Neural cell (in vitro differentiated cells): Measurements from ENCODE around the gene HS3ST5. TPM values are rescaled to one million over a fixed set of nuclear protein-coding genes. Genes with fewer than 3 reads are reported as not detected.

ENCODE experiments used
- H2AFZ ChIP-seq: fragments of 200-600, 300-800 bp; sonication (generic), shearing (Covaris generic); 2 replicates; pipeline ENCODE4 v1.6.0; 2014; ENCODE audit warnings: low read depth, mild to moderate bottlenecking, antibody characterized with exemption, low read length, moderate library complexity
- H3F3A ChIP-seq: fragments of 200-600 bp; shearing (Covaris generic); 2 replicates; pipeline ENCODE4 v1.6.1; 2016; ENCODE audit warnings: mild to moderate bottlenecking, moderate library complexity, mixed read lengths, antibody characterized with exemption, low read length; ENCODE audit not compliant: insufficient read depth, poor library complexity, severe bottlenecking
- H3K27ac ChIP-seq: fragments of 200-600, 300-800 bp; sonication (generic), shearing (Covaris generic); 2 replicates; pipeline ENCODE4 v1.5.1; 2014; ENCODE audit warnings: mild to moderate bottlenecking, low read length, moderate library complexity
- H3K27me3 ChIP-seq: fragments of 300-800, 200-600 bp; sonication (generic), shearing (Covaris generic); 2 replicates; pipeline ENCODE4 v1.6.0; 2014; ENCODE audit warnings: mild to moderate bottlenecking, low read depth, low read length, moderate library complexity; ENCODE audit not compliant: insufficient read depth
- H3K36me3 ChIP-seq: fragments of 300-800, 200-600 bp; sonication (generic), shearing (Covaris generic); 2 replicates; pipeline ENCODE4 v1.5.1; 2014; ENCODE audit warnings: mild to moderate bottlenecking, antibody characterized with exemption, low read length, moderate library complexity; ENCODE audit not compliant: insufficient read depth
- H3K4me2 ChIP-seq: fragments of 300-800, 200-600 bp; sonication (generic), shearing (Covaris generic); 2 replicates; pipeline ENCODE4 v1.6.0; 2014; ENCODE audit warnings: mild to moderate bottlenecking, low read length
- H3K4me3 ChIP-seq: fragments of 300-800, 200-600 bp; sonication (generic), shearing (Covaris generic); 2 replicates; pipeline ENCODE4 v1.5.1; 2014; ENCODE audit warnings: mild to moderate bottlenecking, low read length, moderate library complexity
- H3K79me2 ChIP-seq: fragments of 200-600 bp; shearing (Covaris generic); replicated peaks from 2 replicates; pipeline ENCODE4 v1.6.0; 2014; ENCODE audit warnings: mild to moderate bottlenecking, low read length, moderate library complexity; ENCODE audit not compliant: insufficient read depth
- H3K9ac ChIP-seq: fragments of 300-800, 200-600 bp; sonication (generic), shearing (Covaris generic); 2 replicates; pipeline ENCODE4 v1.6.1; 2016; ENCODE audit warnings: mild to moderate bottlenecking, low read length, mixed read lengths
- H3K9me2 ChIP-seq: fragments of 200-600 bp; shearing (Covaris generic); 2 replicates; pipeline ENCODE4 v1.6.1; 2016; ENCODE audit warnings: mild to moderate bottlenecking, low read length, mixed read lengths; ENCODE audit not compliant: insufficient read depth
- H3K9me3 ChIP-seq: fragments of 200-600, 300-800 bp; sonication (generic), shearing (Covaris generic); 2 replicates; pipeline ENCODE4 v1.6.1; 2016; ENCODE audit warnings: mild to moderate bottlenecking, mixed run types, low read length, moderate library complexity, mixed read lengths
- H4K20me1 ChIP-seq: fragments of 200-600 bp; shearing (Covaris generic); 2 replicates; pipeline ENCODE4 v1.6.1; 2016; ENCODE audit warnings: mild to moderate bottlenecking, mixed run types; ENCODE audit not compliant: insufficient read depth
- EP300 ChIP-seq: fragments of 450-650 bp; conservative IDR thresholded peaks from 2 replicates; pipeline ENCODE4 v1.6.1; 2014; ENCODE audit warnings: antibody characterized with exemption, mild to moderate bottlenecking, moderate library complexity; ENCODE audit not compliant: poor library complexity, severe bottlenecking
- EZH2 ChIP-seq: fragments of 200-600, 300-800 bp; shearing (Covaris generic), sonication (generic); IDR thresholded peaks from 2 replicates; pipeline ENCODE4 v1.6.1; 2014; ENCODE audit warnings: antibody characterized with exemption, low read length, borderline replicate concordance, mild to moderate bottlenecking; ENCODE audit not compliant: insufficient read depth, poor library complexity, severe bottlenecking
- MXI1 ChIP-seq: fragments of 450-650 bp; conservative IDR thresholded peaks from 2 replicates; pipeline ENCODE4 v1.6.1; 2014; ENCODE audit warnings: antibody characterized with exemption, mild to moderate bottlenecking; ENCODE audit not compliant: poor library complexity, severe bottlenecking
- POLR2AphosphoS5 ChIP-seq: IDR thresholded peaks from 2 replicates; pipeline ENCODE4 v1.6.1; 2012
- RAD21 ChIP-seq: fragments of 450-650 bp; conservative IDR thresholded peaks from 2 replicates; pipeline ENCODE4 v1.6.1; 2014; ENCODE audit warnings: antibody characterized with exemption, mild to moderate bottlenecking, moderate library complexity
- SMC3 ChIP-seq: fragments of 450-650 bp; conservative IDR thresholded peaks from 2 replicates; pipeline ENCODE4 v1.6.1; 2014; ENCODE audit warnings: antibody characterized with exemption, mild to moderate bottlenecking, moderate library complexity; ENCODE audit not compliant: poor library complexity
- TAF1 ChIP-seq: IDR thresholded peaks from 2 replicates; pipeline ENCODE4 v1.6.1; 2012; ENCODE audit warnings: low read depth
- polyA plus RNA-seq: library from polyadenylated mRNA; depleted of rRNA; stranded (reverse); fragments of >200 nt; gene quantifications from 2 replicates; pipeline ENCODE4 v1.2.3, GENCODE V29; 2014
- TF ChIP-seq, protein P1 (sequence below): IDR thresholded peaks from 2 replicates; pipeline ENCODE4 v1.6.1; 2012; ENCODE audit warnings: borderline replicate concordance
- TF ChIP-seq, protein P2 (sequence below): fragments of 450-650 bp; IDR thresholded peaks from 2 replicates; pipeline ENCODE4 v1.5.1; 2014; ENCODE audit warnings: antibody characterized with exemption, mild to moderate bottlenecking, moderate library complexity; ENCODE audit not compliant: poor library complexity, severe bottlenecking

Gene HS3ST5
- polyA plus RNA-seq, 1 donor from 2014 or later: not detected

DNA sequence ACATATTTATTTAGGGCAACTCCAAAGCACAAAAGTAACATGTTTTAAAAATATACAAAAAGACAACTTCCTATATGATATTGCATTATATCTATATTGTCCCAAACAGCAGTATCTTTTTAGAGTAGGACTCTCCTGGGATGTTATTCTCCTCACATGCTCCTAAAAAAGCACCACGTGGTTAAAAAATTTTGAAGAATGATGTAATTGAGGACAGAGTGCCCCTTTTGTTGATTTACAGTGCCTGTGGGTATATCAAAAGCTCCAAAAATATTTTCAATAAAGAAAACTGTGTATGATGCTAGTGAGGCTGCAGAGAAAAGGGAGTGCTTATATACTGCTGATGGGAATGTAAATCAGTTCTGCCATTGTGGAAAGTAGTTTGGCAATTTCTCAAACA lies 241.6 kb downstream of the HS3ST5 start:
- H3K4me3 ChIP-seq: no peak overlapping the region
- H3K9ac ChIP-seq: no peak overlapping the region
- no peaks in the 10 kb centered on the region for H3K27me3 ChIP-seq
- no peaks in the 10 kb centered on the region for H3K36me3 ChIP-seq
- no peaks in the 10 kb centered on the region for H4K20me1 ChIP-seq
- TF ChIP-seq, protein P1, sequence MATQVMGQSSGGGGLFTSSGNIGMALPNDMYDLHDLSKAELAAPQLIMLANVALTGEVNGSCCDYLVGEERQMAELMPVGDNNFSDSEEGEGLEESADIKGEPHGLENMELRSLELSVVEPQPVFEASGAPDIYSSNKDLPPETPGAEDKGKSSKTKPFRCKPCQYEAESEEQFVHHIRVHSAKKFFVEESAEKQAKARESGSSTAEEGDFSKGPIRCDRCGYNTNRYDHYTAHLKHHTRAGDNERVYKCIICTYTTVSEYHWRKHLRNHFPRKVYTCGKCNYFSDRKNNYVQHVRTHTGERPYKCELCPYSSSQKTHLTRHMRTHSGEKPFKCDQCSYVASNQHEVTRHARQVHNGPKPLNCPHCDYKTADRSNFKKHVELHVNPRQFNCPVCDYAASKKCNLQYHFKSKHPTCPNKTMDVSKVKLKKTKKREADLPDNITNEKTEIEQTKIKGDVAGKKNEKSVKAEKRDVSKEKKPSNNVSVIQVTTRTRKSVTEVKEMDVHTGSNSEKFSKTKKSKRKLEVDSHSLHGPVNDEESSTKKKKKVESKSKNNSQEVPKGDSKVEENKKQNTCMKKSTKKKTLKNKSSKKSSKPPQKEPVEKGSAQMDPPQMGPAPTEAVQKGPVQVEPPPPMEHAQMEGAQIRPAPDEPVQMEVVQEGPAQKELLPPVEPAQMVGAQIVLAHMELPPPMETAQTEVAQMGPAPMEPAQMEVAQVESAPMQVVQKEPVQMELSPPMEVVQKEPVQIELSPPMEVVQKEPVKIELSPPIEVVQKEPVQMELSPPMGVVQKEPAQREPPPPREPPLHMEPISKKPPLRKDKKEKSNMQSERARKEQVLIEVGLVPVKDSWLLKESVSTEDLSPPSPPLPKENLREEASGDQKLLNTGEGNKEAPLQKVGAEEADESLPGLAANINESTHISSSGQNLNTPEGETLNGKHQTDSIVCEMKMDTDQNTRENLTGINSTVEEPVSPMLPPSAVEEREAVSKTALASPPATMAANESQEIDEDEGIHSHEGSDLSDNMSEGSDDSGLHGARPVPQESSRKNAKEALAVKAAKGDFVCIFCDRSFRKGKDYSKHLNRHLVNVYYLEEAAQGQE: no peak
- TF ChIP-seq SMC3 (no peak), EZH2 (no peak)
- no peaks in the 10 kb centered on the region for H3K9me3 ChIP-seq
- H2AFZ ChIP-seq: no peak overlapping the region
- no peaks in the 10 kb centered on the region for H3K9me2 ChIP-seq
- H3K4me2 ChIP-seq: no peak overlapping the region
- H3K79me2 ChIP-seq: no peaks in the 10 kb centered on the region
- no peak overlapping the region for H3K27ac ChIP-seq
- H3F3A ChIP-seq: no peaks in the 10 kb centered on the region

DNA sequence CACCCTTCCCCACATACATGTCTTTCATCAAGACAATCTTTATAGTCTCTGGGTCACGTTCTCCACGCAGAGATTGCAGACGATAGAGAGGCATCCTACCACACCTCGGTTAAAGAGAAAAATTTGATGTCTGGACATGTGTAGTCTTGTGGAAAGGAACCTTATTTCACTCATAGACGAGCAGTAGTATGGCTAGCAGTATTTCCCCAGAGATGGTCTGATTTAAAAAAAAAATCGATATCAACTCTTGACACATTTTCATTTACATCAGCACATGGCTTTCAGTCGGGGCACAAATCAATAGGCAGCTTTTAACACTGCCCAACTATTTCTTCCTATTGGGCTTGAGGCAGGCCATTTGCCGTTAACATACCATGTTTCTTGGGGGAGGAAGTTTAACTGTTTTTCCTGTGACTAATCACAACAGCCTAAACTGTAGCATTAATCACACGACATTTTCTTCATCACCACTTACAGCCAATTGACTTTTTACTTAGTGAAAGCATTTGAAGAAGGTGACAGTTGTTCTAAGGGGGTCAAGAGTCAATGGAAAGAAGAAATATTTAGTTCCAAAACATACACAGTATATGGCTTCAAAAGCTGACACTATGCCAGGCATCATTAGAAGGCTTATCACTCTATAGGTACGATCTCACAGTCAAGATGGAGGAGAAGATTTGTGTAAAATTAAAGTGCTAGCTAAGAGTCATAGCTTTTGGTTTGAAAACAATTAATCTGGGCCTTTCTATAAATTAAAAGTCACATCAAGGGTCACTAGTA lies 242.4 kb downstream of the HS3ST5 start:
- no peaks in the 10 kb centered on the region for H3K36me3 ChIP-seq
- no peak overlapping the region for H2AFZ ChIP-seq
- no peak overlapping the region for H3K27ac ChIP-seq
- H3K9me3 ChIP-seq: no peaks in the 10 kb centered on the region
- no peaks in the 10 kb centered on the region for H3K27me3 ChIP-seq
- H3K9me2 ChIP-seq: no peaks in the 10 kb centered on the region
- H3K9ac ChIP-seq: no peak overlapping the region
- H4K20me1 ChIP-seq: no peaks in the 10 kb centered on the region
- no peak overlapping the region for H3K4me2 ChIP-seq
- TF ChIP-seq MXI1 (no peak), RAD21 (no peak), SMC3 (no peak), POLR2AphosphoS5 (no peak), EZH2 (no peak), EP300 (no peak), TAF1 (no peak)
- TF ChIP-seq, protein P1: no peak
- TF ChIP-seq, protein P2, sequence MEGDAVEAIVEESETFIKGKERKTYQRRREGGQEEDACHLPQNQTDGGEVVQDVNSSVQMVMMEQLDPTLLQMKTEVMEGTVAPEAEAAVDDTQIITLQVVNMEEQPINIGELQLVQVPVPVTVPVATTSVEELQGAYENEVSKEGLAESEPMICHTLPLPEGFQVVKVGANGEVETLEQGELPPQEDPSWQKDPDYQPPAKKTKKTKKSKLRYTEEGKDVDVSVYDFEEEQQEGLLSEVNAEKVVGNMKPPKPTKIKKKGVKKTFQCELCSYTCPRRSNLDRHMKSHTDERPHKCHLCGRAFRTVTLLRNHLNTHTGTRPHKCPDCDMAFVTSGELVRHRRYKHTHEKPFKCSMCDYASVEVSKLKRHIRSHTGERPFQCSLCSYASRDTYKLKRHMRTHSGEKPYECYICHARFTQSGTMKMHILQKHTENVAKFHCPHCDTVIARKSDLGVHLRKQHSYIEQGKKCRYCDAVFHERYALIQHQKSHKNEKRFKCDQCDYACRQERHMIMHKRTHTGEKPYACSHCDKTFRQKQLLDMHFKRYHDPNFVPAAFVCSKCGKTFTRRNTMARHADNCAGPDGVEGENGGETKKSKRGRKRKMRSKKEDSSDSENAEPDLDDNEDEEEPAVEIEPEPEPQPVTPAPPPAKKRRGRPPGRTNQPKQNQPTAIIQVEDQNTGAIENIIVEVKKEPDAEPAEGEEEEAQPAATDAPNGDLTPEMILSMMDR: no peak
- no peaks in the 10 kb centered on the region for H3K79me2 ChIP-seq
- H3K4me3 ChIP-seq: no peak overlapping the region
- no peaks in the 10 kb centered on the region for H3F3A ChIP-seq
